VCaP (cell line): Measurements from ENCODE around the gene BTNL3.
"Not testable (repeated sequence)": the region's sequence is repeated elsewhere in the genome, so short reads cannot be mapped to it uniquely, and the experiment has no call there.

Experiments
- H3K27ac ChIP-seq: fragments of 450-650 bp; 2 replicates; pipeline ENCODE4 v1.5.1; 2017
- CTCF ChIP-seq: fragments of 450-650 bp; conservative IDR thresholded peaks from 2 replicates; pipeline ENCODE4 v1.5.1; 2017; ENCODE audit warnings: mild to moderate bottlenecking, moderate library complexity

Gene BTNL3

GRCh38 chr5:180990882-180991242, 2.2 kb downstream of the BTNL3 start:
- no peak overlapping the region for H3K27ac ChIP-seq
- TF ChIP-seq CTCF: no peak

GRCh38 chr5:181001947-181002346, 13.3 kb downstream of the BTNL3 start:
- H3K27ac ChIP-seq: no peak overlapping the region
- TF ChIP-seq CTCF: no peak

GRCh38 chr5:181005791-181006190, 17.1 kb downstream of the BTNL3 start:
- TF ChIP-seq CTCF: no peak

GRCh38 chr5:181008136-181008535, 19.5 kb downstream of the BTNL3 start:
- no peak overlapping the region for H3K27ac ChIP-seq
- no peak for TF ChIP-seq CTCF

More at GRCh38 chr5:181005791-181006190, 17.1 kb downstream of the BTNL3 start:
- no peak overlapping the region for H3K27ac ChIP-seq

- H3K27ac ChIP-seq: not testable (repeated sequence)
Observed at GRCh38 chr5:181010018-181010417, 21.4 kb downstream of the BTNL3 start.

GRCh38 chr5:181014654-181015053, 26.0 kb downstream of the BTNL3 start:
- not testable (repeated sequence) for H3K27ac ChIP-seq

- not testable (repeated sequence) for H3K27ac ChIP-seq
Observed at GRCh38 chr5:181017448-181017847, 28.8 kb downstream of the BTNL3 start.

- no peak for TF ChIP-seq CTCF
- H3K27ac ChIP-seq: no peak overlapping the region
Observed at GRCh38 chr5:181020688-181021087, 32.0 kb downstream of the BTNL3 start.

- no peak overlapping the region for H3K27ac ChIP-seq
- no peak for TF ChIP-seq CTCF
Observed at GRCh38 chr5:181024245-181025064, 35.8 kb downstream of the BTNL3 start.
